ENCODE results near the gene SLK.

The SLK gene

GRCh38 chr10:103942866-103943265 lies 24.1 kb upstream of the SLK start:
- no peak for DNase-seq

DNA sequence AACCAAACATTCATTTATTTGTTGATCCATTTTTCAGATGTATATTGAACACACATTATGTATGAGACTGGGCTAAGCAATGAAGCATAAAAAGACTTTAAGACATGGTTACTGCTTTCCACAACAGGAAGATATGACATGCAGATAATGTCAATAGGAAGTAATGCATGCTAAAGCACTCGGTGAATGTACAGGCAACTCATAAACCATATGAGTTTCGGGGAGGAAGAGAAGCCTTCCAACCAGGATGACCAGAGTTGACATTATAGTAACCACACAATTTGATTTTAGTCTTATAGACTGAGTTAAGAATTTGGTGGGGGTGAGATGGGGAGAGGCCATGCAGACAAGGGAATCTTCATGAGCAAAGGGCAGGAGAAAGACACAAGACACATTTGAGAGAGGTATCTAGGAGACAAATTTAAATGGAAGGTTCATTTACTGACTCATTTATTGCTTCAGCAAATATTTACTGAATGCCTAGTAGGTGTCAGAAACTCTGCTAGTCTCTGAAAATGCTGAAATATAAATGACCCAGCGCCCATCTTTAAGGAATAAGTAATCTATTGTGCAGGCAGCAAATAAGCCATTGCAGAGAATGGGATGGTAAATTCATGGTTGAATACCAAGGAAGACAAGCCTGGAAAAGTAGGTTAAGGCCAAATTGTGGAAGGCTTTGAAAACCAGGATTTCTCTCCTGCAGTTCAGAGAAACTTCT lies 19.0 kb upstream of the SLK start:
- no peak for DNase-seq

GRCh38 chr10:103949728-103950127 lies 17.2 kb upstream of the SLK start:
- no peak for DNase-seq

DNA sequence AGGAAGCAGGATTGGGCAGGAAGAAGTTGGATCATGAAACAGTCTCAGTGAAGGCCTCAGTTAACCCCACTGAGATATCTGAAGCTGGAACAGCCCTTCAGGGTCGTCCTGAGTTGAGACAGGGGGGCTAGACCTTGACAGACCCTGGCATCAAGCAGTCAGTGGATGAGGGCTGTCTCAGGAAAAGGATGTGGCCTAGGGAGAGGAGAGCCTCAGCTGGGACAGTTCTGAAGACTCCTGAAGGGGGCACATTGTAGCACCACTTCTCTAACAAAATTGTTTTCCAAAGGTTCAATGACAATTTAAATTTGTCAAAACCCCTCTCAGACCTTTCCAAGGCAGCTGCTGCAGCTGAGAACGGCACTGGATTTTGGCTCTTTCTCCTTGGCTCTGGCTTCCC lies 15.8 kb upstream of the SLK start:
- no peak for DNase-seq

DNA sequence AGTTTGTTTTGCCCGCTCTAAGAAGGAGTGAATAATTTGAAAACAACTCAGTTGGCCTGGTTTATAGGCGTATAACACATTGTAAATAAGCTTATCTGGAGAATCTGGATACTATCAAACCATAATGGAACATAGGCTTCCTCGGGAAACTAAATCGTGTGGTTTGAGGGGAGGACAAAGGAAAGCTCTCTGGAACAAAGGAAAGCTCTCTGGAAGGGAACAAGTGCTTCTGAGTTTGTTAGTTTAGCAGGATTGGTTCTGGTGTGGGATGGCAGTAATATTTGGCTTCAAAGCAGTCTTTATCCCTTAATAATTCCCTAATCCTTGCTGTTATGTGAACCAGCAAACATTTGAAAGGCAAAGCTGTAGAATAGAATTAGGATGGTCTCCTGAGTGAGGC lies 15.0 kb upstream of the SLK start:
- no peak for DNase-seq

GRCh38 chr10:103954543-103954942 lies 12.4 kb upstream of the SLK start:
- DNase-seq = no peak

- no peak for DNase-seq
Observed at GRCh38 chr10:103958996-103959395, 7.9 kb upstream of the SLK start.

- DNase-seq = no peak
Observed at GRCh38 chr10:103960103-103960502, 6.8 kb upstream of the SLK start.

- DNase-seq = peak; percentile 29 to 39
Observed at GRCh38 chr10:103967448-103968071, 620 bp downstream of the SLK start.

DNA sequence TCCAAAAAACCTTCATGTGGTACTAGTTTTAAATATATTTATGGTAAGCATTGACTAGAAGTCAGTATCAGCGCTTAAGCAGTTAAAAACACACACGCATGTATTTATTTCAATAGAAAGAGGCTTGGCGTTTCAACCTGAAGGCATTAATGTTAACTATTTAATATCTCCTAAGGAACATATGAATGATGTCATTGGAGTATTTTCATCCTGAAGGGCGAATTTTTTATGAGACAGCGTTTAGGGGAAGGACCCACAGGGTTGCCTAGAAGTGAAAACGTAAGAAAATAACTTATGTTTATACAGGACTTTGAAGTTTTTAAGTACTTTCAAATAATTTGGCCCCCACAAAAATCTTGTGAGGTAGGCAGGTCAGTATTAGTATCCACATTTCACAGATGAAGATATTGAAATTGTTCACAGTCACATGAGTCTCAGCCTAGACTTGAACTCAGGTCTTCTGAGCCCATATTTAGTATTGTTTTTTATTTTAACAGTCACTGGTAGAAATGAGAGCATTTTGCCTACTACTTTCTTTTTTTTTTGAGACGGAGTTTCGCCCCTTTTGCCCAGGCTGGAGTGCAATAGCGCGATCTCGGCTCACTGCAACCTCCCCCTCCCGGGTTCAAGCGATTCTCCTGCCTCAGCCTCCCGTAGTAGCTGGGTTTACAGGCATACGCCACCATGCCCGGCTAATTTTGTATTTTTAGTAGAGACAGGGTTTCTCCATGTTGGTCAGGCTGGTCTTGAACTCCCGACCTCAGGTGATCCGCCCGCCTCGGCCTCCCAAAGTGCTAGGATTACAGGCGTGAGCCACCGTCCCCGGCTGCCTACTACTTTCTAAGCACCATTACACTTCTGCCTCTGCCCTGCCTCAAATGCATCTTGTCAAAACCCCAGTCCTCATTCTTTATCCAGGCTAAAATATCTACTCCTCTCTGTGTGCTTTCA lies 1.8 kb downstream of the SLK start:
- peak in 1 of 2 experiments; percentile 11 for DNase-seq

GRCh38 chr10:103969436-103969835 lies 2.5 kb downstream of the SLK start:
- DNase-seq = no peak

- no peak for DNase-seq
Observed at GRCh38 chr10:103969857-103970627, 3.1 kb downstream of the SLK start.

- DNase-seq = no peak
Observed at GRCh38 chr10:103975169-103975568, 8.2 kb downstream of the SLK start.

GRCh38 chr10:103977204-103977603 lies 10.3 kb downstream of the SLK start:
- DNase-seq = no peak

DNA sequence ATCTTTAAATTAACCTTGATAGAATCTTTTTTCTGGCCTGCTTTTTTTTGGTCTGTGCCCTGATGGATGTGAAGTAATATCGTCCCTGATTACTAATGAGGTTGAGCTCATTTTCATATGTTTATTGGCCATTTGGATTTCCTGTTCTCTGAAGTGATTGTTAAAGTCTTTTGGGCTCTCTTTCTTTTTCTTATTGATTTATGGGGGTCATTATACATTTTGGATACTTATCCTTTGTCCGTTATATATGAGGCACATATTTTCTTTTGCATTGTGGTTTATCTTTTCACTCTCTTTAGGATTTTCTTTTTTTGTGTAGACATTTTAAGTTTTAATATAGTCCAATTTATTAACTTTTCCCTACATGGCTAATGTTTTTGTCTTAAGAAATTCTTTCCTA lies 12.6 kb downstream of the SLK start:
- no peak for DNase-seq

GRCh38 chr10:103980288-103980906 lies 13.5 kb downstream of the SLK start:
- peak; percentile 33 to 47 for DNase-seq

DNA sequence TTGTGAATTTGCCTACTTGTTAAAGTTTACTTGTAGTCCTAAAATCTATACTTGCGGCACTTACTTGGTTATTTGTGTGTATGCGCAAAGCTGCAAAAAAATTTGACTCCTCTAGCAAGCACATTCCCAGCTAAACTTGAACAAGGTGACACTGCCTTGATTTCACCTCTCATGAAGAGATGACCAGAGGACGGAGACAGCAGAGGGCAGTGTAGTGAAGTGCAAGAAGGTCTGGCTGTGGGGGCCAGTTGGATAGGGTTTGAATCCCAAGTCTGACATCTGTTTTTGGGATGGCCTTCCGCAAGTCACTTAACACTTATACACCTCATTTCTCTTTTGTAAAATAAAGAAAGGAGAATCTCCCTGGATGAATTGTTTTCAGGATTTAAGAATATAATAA lies 15.7 kb downstream of the SLK start:
- no peak for DNase-seq

DNA sequence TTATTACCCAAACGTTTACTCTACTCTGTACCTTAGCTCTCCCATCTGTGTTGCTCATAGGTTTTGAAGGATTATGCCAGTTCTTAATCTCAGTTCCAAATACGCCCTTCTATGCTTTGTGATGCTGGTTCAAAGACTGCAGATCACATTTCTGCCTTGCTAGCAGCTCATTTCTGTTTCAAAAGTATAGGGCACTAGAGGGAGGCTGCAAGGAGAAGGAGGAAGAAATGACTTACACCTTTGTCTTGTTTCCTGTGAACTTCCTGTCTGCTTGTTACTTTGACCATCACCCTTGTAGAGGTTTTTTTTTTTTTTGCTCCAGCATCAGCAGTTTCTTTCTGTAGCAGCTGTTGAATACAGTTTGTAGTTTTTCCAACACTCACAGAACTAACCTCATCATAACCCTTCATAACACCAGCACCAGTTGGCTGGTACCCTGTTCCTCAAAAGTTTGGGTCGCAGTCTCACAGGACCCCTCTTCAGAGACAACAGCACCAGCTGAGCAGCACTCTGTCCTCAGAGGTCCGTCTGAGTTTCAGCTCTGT lies 16.5 kb downstream of the SLK start:
- peak; percentile 62 to 78 for DNase-seq

- no peak for DNase-seq
Observed at GRCh38 chr10:103985726-103986125, 18.8 kb downstream of the SLK start.

DNA sequence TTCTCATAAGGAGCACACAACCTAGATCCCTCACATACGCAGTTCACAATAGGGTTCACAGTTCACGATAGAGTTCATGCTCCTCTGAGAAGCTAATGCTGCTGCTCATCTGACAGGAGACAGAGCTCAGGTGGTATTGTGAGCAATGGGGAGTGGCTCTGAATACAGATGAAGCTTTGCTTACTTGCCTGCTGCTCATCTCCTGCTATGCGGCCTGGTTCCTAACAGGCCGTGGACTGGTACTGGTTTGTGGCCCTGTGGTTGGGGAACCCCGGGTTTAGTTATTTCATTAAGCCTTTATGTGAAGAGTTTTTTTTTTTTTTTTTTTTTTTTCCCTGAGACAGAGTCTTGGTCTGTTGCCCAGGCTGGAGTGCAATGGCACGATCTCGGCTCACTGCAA lies 19.4 kb downstream of the SLK start:
- no peak for DNase-seq

- no peak for DNase-seq
Observed at GRCh38 chr10:103990121-103990520, 23.2 kb downstream of the SLK start.

DNA sequence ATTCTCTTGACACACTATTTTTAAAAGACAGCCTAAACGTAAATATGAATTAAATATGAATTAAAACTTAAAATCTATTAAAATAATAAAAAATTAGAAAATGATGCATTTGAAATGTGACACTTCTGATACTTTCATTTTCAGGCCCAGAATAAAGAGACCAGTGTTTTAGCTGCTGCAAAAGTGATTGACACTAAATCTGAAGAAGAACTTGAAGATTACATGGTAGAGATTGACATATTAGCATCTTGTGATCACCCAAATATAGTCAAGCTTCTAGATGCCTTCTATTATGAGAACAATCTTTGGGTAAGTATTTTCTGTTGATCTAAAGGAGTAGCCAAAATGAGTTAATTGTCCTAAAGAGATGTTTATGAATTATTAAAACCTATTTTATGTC lies 23.6 kb downstream of the SLK start:
- DNase-seq = no peak
